Liver (tissue), 9 donors: ENCODE measurements around the gene PTH1R. TPM values are rescaled to one million over a fixed set of nuclear protein-coding genes. Genes with fewer than 3 reads are reported as not detected.

Experiments used
- DNase-seq: peaks from one replicate; pipeline ENCODE4 v3.0.0-alpha.2; 2017; ENCODE audit warnings: low spot score
- H3K27ac ChIP-seq, 2 donors: one replicate each; pipeline ENCODE4 v1.7.0; 2013; ENCODE audit warnings: inconsistent platforms in 2 of 2, low read length in 2 of 2, control low read depth in 1 of 2, low read depth in 1 of 2, mild to moderate bottlenecking in 1 of 2
- H3K27me3 ChIP-seq, 4 donors: one replicate each; pipeline versions ENCODE4 v1.6.1 to v1.7.0; 2013; ENCODE audit warnings: low read length in 3 of 4, inconsistent platforms in 1 of 4, mild to moderate bottlenecking in 1 of 4, moderate library complexity in 1 of 4; ENCODE audit not compliant: control insufficient read depth in 4 of 4, insufficient read depth in 4 of 4
- H3K36me3 ChIP-seq, 4 donors: one replicate each; pipeline versions ENCODE4 v1.6.1 to v1.7.0; 2013; ENCODE audit warnings: low read length in 3 of 4, mild to moderate bottlenecking in 3 of 4, low read depth in 1 of 4, moderate library complexity in 1 of 4; ENCODE audit not compliant: control insufficient read depth in 4 of 4, insufficient read depth in 3 of 4
- H3K4me1 ChIP-seq, 4 donors: one replicate each; pipeline versions ENCODE4 v1.6.1 to v1.7.0; 2013; ENCODE audit warnings: low read length in 3 of 4, mild to moderate bottlenecking in 3 of 4, moderate library complexity in 1 of 4; ENCODE audit not compliant: control insufficient read depth in 4 of 4, insufficient read depth in 4 of 4
- H3K4me3 ChIP-seq, 3 donors: one replicate each; pipeline versions ENCODE4 v1.6.1 to v1.7.0; 2013; ENCODE audit warnings: low read length in 3 of 3, control low read depth in 1 of 3, low read depth in 1 of 3, mild to moderate bottlenecking in 1 of 3
- H3K9ac ChIP-seq, 2 donors: one replicate each; pipeline ENCODE4 v1.7.0; 2013; ENCODE audit warnings: low read length in 2 of 2, mild to moderate bottlenecking in 2 of 2, moderate library complexity in 2 of 2, control low read depth in 1 of 2, low read depth in 1 of 2
- H3K9me3 ChIP-seq, 4 donors: one replicate each; pipeline versions ENCODE4 v1.6.1 to v1.7.0; 2013; ENCODE audit warnings: low read length in 3 of 4; ENCODE audit not compliant: control insufficient read depth in 4 of 4
- CTCF ChIP-seq: fragments of 150-350 bp; IDR thresholded peaks from 2 replicates; pipeline ENCODE4 v1.5.1; 2017; ENCODE audit warnings: improper control_type of control experiment, low read depth, low read length; ENCODE audit not compliant: missing input control
- EGR1 ChIP-seq, 2 donors: IDR thresholded peaks; 2 replicates each; pipeline ENCODE4 v1.6.1; 2016 to 2018; ENCODE audit warnings: antibody characterized with exemption in 2 of 2, low read depth in 2 of 2
- FOXA1 ChIP-seq: IDR thresholded peaks from 2 replicates; pipeline ENCODE4 v1.6.1; 2016; ENCODE audit warnings: antibody characterized with exemption
- FOXA2 ChIP-seq: IDR thresholded peaks from 2 replicates; pipeline ENCODE4 v1.6.1; 2016; ENCODE audit warnings: antibody characterized with exemption
- GABPA ChIP-seq, 2 donors: IDR thresholded peaks in 1 of 2; conservative IDR thresholded peaks in 1 of 2; 2 replicates each; pipeline ENCODE4 v1.6.1; 2016; ENCODE audit warnings: antibody characterized with exemption in 2 of 2, mild to moderate bottlenecking in 1 of 2, moderate library complexity in 1 of 2
- HNF4A ChIP-seq, 2 donors: conservative IDR thresholded peaks; 2 replicates each; pipeline ENCODE4 v1.6.1; 2016; ENCODE audit warnings: antibody characterized with exemption in 2 of 2, mild to moderate bottlenecking in 2 of 2
- JUND ChIP-seq, 2 donors: IDR thresholded peaks; 2 replicates each; pipeline ENCODE4 v1.6.1; 2016; ENCODE audit warnings: antibody characterized with exemption in 2 of 2
- MAX ChIP-seq: IDR thresholded peaks from 2 replicates; pipeline ENCODE4 v1.6.1; 2016; ENCODE audit warnings: antibody characterized with exemption
- NR2F2 ChIP-seq: IDR thresholded peaks from 2 replicates; pipeline ENCODE4 v1.6.1; 2016; ENCODE audit warnings: antibody characterized with exemption
- RAD21 ChIP-seq, 2 donors: IDR thresholded peaks; 2 replicates each; pipeline ENCODE4 v1.6.1; 2016; ENCODE audit warnings: antibody characterized with exemption in 2 of 2, mild to moderate bottlenecking in 2 of 2
- RXRA ChIP-seq, 2 donors: IDR thresholded peaks; 2 replicates each; pipeline ENCODE4 v1.6.1; 2017 to 2018; ENCODE audit warnings: antibody characterized with exemption in 2 of 2, mild to moderate bottlenecking in 1 of 2
- SP1 ChIP-seq: IDR thresholded peaks from 2 replicates; pipeline ENCODE4 v1.6.1; 2018; ENCODE audit warnings: antibody characterized with exemption, mild to moderate bottlenecking
- TAF1 ChIP-seq: conservative IDR thresholded peaks from 2 replicates; pipeline ENCODE4 v1.6.1; 2016; ENCODE audit warnings: antibody characterized with exemption, mild to moderate bottlenecking
- WGBS: extraction: QIAGEN DNeasy Blood & Tissue Kit; methylation state at CpG from one replicate; pipeline ENCODE4 v1.1.7; 2013; 5-methylcytosine and 5-hydroxymethylcytosine counted together
- polyA plus RNA-seq, 2 donors: library from polyadenylated mRNA; stranded (reverse) in 1 of 2; unstranded in 1 of 2; fragments of 200-250 nt in 1 of 2; fragments of >200 nt in 1 of 2; fragmentation: Nextera tagmentation in 1 of 2; extraction: Ambion mirVana in 1 of 2; gene quantifications; one replicate each; pipeline versions ENCODE4 v1.2.1 to v1.2.3, GENCODE V29; 2013 to 2015
- total RNA-seq, 2 donors: library from RNA; depleted of rRNA; stranded (reverse); fragments of >200 nt; gene quantifications; one replicate each; pipeline ENCODE4 v1.2.3, GENCODE V29; 2014
- TF ChIP-seq, protein P1 (sequence below): IDR thresholded peaks from 2 replicates; pipeline ENCODE4 v1.6.1; 2016; ENCODE audit warnings: antibody characterized with exemption
- TF ChIP-seq, protein P2 (sequence below): IDR thresholded peaks from 2 replicates; pipeline ENCODE4 v1.6.1; 2016; ENCODE audit warnings: antibody characterized with exemption, mild to moderate bottlenecking
- donor health status: healthy.
- donor health status: healthy.
- donor health status: healthy.
- donor health status: healthy.
- donor health status: healthy.

Gene PTH1R
- total and polyA plus RNA-seq, 4 donors = 7.2 to 28.4 (median 23.6) TPM

GRCh38 chr3:46918202-46918601 is 40.7 kb downstream of the PTH1R start (continued):
- TF ChIP-seq, protein P1, sequence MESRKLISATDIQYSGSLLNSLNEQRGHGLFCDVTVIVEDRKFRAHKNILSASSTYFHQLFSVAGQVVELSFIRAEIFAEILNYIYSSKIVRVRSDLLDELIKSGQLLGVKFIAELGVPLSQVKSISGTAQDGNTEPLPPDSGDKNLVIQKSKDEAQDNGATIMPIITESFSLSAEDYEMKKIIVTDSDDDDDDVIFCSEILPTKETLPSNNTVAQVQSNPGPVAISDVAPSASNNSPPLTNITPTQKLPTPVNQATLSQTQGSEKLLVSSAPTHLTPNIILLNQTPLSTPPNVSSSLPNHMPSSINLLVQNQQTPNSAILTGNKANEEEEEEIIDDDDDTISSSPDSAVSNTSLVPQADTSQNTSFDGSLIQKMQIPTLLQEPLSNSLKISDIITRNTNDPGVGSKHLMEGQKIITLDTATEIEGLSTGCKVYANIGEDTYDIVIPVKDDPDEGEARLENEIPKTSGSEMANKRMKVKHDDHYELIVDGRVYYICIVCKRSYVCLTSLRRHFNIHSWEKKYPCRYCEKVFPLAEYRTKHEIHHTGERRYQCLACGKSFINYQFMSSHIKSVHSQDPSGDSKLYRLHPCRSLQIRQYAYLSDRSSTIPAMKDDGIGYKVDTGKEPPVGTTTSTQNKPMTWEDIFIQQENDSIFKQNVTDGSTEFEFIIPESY = no peak
- TF ChIP-seq EGR1 (IDR thresholded peaks at IDR 0.05; ENCODE audit: low read depth in 2 of 2) = no peak

DNA sequence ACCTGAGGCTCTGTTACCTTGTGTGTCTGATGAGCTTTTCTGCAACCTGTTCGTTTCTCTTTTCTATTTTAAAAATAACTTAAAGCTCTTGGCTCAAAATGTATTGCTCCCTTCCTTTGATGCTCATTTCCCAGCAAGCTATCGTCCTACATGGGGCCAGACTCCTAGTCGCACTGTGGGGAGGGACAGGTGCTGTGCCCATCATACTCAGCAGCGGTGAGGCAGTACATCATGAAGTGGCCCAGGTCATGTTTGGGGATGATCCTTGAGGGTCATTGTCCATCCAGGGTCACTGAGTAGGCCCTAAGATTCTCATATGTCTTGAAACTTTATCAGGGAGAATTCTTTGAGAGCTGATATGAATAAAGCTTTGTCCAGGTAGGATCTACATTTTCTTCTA is 41.1 kb downstream of the PTH1R start:
- H3K27ac ChIP-seq = no peak overlapping the region
- no peak for DNase-seq
- H3K9ac ChIP-seq = no peak overlapping the region
- H3K4me3 ChIP-seq = no peak overlapping the region
- 98% methylated on average over 4 of the region's 4 CpGs for WGBS
- H3K36me3 ChIP-seq = peaks cover 21 to 40% (median 28%) of the 10 kb centered on the region in 4 donors
- H3K9me3 ChIP-seq = no peaks in the 10 kb centered on the region
- H3K4me1 ChIP-seq = peaks cover 0 to 5% (median 2%) of the 10 kb centered on the region in 4 donors
- H3K27me3 ChIP-seq = no peaks in the 10 kb centered on the region
- TF ChIP-seq, protein P1 = no peak
- no peak for TF ChIP-seq SP1
- TF ChIP-seq FOXA1 = no peak
- TF ChIP-seq NR2F2 = no peak
- no peak for TF ChIP-seq GABPA (IDR thresholded peaks at IDR 0.05 in 1 of 2, conservative IDR thresholded peaks at IDR 0.05 in 1 of 2)
- no peak for TF ChIP-seq FOXA2
- no peak for TF ChIP-seq RXRA (IDR thresholded peaks at IDR 0.05)
- TF ChIP-seq EGR1 (IDR thresholded peaks at IDR 0.05; ENCODE audit: low read depth in 2 of 2) = no peak
- TF ChIP-seq, protein P2, sequence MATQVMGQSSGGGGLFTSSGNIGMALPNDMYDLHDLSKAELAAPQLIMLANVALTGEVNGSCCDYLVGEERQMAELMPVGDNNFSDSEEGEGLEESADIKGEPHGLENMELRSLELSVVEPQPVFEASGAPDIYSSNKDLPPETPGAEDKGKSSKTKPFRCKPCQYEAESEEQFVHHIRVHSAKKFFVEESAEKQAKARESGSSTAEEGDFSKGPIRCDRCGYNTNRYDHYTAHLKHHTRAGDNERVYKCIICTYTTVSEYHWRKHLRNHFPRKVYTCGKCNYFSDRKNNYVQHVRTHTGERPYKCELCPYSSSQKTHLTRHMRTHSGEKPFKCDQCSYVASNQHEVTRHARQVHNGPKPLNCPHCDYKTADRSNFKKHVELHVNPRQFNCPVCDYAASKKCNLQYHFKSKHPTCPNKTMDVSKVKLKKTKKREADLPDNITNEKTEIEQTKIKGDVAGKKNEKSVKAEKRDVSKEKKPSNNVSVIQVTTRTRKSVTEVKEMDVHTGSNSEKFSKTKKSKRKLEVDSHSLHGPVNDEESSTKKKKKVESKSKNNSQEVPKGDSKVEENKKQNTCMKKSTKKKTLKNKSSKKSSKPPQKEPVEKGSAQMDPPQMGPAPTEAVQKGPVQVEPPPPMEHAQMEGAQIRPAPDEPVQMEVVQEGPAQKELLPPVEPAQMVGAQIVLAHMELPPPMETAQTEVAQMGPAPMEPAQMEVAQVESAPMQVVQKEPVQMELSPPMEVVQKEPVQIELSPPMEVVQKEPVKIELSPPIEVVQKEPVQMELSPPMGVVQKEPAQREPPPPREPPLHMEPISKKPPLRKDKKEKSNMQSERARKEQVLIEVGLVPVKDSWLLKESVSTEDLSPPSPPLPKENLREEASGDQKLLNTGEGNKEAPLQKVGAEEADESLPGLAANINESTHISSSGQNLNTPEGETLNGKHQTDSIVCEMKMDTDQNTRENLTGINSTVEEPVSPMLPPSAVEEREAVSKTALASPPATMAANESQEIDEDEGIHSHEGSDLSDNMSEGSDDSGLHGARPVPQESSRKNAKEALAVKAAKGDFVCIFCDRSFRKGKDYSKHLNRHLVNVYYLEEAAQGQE = no peak
- no peak for TF ChIP-seq JUND (IDR thresholded peaks at IDR 0.05)
- no peak for TF ChIP-seq RAD21 (IDR thresholded peaks at IDR 0.05)
- TF ChIP-seq MAX = no peak
- TF ChIP-seq HNF4A (conservative IDR thresholded peaks at IDR 0.05) = no peak
- TF ChIP-seq CTCF = no peak
- no peak for TF ChIP-seq TAF1
